ENCODE data around the gene GTF2H1.

DNA sequence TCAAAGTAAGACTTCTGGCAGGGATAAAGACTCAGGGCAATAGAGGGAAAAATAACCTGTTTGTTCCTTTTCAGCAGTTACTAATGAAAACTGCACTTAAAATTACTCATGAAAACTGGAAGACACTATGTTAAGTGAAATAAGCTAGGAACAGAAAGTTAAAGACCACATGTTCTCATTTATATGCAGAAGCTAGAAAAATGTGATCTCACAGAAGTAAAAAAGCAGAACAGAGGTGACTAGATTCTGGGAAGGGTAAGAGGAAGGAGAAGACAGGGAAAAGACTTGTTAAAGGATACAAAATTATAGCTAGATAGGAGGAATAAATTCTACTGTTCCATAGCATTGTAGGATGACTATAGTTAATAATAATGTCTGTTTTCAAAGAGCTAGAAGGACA lies 22.6 kb upstream of the GTF2H1 start:
- TF ChIP-seq, protein P1, sequence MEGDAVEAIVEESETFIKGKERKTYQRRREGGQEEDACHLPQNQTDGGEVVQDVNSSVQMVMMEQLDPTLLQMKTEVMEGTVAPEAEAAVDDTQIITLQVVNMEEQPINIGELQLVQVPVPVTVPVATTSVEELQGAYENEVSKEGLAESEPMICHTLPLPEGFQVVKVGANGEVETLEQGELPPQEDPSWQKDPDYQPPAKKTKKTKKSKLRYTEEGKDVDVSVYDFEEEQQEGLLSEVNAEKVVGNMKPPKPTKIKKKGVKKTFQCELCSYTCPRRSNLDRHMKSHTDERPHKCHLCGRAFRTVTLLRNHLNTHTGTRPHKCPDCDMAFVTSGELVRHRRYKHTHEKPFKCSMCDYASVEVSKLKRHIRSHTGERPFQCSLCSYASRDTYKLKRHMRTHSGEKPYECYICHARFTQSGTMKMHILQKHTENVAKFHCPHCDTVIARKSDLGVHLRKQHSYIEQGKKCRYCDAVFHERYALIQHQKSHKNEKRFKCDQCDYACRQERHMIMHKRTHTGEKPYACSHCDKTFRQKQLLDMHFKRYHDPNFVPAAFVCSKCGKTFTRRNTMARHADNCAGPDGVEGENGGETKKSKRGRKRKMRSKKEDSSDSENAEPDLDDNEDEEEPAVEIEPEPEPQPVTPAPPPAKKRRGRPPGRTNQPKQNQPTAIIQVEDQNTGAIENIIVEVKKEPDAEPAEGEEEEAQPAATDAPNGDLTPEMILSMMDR (IDR thresholded peaks at IDR 0.05), result no peak
- no peak for TF ChIP-seq POLR2A (IDR thresholded peaks at IDR 0.05)

Data from testis (tissue), 2 donors.